ENCODE results near the gene LUZP2. TPM values are rescaled to one million over a fixed set of nuclear protein-coding genes. Genes with fewer than 3 reads are reported as not detected.

LUZP2 gene
- polyA plus RNA-seq, 1 of the 3 experiments (the other 2 are of a cell fraction), result 0.03 TPM

- Histone ChIP-seq H3K9me2 (no peaks in the 10 kb centered on the region), H3K79me2 (ENCODE audit: insufficient read depth) (no peaks in the 10 kb centered on the region), H3F3A (replicated peaks; ENCODE audit: insufficient read depth) (peaks cover 27% of the 10 kb centered on the region), H3K9ac (no peak overlapping the region), H3K4me3 (ENCODE audit: low read depth in 2 of 2, low read length in 1 of 2) (no peak overlapping the region), H3K27me3 (ENCODE audit: insufficient read depth) (no peaks in the 10 kb centered on the region), H3K36me3 (replicated peaks in 1 of 2; ENCODE audit: control insufficient read depth in 1 of 2, insufficient read depth in 2 of 2, low read length in 1 of 2) (no peaks in the 10 kb centered on the region), H3K9me3 (no peaks in the 10 kb centered on the region), H4K20me1 (ENCODE audit: insufficient read depth) (no peaks in the 10 kb centered on the region), H3K4me2 (peak overlapping the region; percentile 32; the same call in 1 of the 2 replicates), H3K4me1 (ENCODE audit: control insufficient read depth in 1 of 2, insufficient read depth in 2 of 2, low read depth in 1 of 2, low read length in 1 of 2) (peaks cover 0 to 33% of the 10 kb centered on the region in 2 experiments; a peak in 3 of 4 replicates), H3K27ac (ENCODE audit: low read depth in 2 of 2, low read length in 1 of 2) (peak overlapping the region in 1 of 2 experiments; percentile 68; a peak in 3 of 4 replicates), H2AFZ (ENCODE audit: low read depth) (peak overlapping the region; percentile 41; the same call in 1 of the 2 replicates)
- CTCF ChIA-PET, result no interaction called here
- no peak for DNase-seq
- WGBS (ENCODE audit: low lambda C conversion rate), result 14% methylated on average over 3 of the region's 3 CpGs
- POLR2A ChIA-PET, result no interaction called here
- TF ChIP-seq, protein P1, sequence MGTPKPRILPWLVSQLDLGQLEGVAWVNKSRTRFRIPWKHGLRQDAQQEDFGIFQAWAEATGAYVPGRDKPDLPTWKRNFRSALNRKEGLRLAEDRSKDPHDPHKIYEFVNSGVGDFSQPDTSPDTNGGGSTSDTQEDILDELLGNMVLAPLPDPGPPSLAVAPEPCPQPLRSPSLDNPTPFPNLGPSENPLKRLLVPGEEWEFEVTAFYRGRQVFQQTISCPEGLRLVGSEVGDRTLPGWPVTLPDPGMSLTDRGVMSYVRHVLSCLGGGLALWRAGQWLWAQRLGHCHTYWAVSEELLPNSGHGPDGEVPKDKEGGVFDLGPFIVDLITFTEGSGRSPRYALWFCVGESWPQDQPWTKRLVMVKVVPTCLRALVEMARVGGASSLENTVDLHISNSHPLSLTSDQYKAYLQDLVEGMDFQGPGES (IDR thresholded peaks at IDR 0.05; ENCODE audit: low read depth, low read length), result no peak
- no peak for TF ChIP-seq FOXJ3 (CRISPR knock-in tag; IDR thresholded peaks at IDR 0.05)
- TF ChIP-seq MEF2A (IDR thresholded peaks at IDR 0.05; ENCODE audit: borderline replicate concordance, low read depth), result no peak
- TF ChIP-seq, protein P2, sequence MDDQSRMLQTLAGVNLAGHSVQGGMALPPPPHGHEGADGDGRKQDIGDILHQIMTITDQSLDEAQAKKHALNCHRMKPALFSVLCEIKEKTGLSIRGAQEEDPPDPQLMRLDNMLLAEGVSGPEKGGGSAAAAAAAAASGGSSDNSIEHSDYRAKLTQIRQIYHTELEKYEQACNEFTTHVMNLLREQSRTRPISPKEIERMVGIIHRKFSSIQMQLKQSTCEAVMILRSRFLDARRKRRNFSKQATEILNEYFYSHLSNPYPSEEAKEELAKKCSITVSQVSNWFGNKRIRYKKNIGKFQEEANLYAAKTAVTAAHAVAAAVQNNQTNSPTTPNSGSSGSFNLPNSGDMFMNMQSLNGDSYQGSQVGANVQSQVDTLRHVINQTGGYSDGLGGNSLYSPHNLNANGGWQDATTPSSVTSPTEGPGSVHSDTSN (IDR thresholded peaks at IDR 0.05), result peak; percentile 87
- 0 out of 2 replicates have a peak, but pooled peaks have one; percentile 19 for TF ChIP-seq TEAD4 (IDR thresholded peaks at IDR 0.05; ENCODE audit: borderline replicate concordance, insufficient read depth)
- TF ChIP-seq GABPA (IDR thresholded peaks at IDR 0.05; ENCODE audit: low read depth), result no peak
- no peak; the same call in 1 of the 2 replicates for TF ChIP-seq FOXM1 (IDR thresholded peaks at IDR 0.05; ENCODE audit: low read depth)
- peak; percentile 71 for TF ChIP-seq TCF12 (IDR thresholded peaks at IDR 0.05)
- TF ChIP-seq TAF1 (IDR thresholded peaks at IDR 0.05; ENCODE audit: borderline replicate concordance, low read depth, low read length), result no peak
- no peak for TF ChIP-seq SMC3 (IDR thresholded peaks at IDR 0.05; ENCODE audit: low read depth, low read length)
- TF ChIP-seq, protein P3, sequence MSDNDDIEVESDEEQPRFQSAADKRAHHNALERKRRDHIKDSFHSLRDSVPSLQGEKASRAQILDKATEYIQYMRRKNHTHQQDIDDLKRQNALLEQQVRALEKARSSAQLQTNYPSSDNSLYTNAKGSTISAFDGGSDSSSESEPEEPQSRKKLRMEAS (IDR thresholded peaks at IDR 0.05; ENCODE audit: low read depth), result 0 out of 2 replicates have a peak, but pooled peaks have one; percentile 24
- TF ChIP-seq NRF1 (IDR thresholded peaks at IDR 0.05; ENCODE audit: low read depth, low read length), result no peak
- no peak for TF ChIP-seq ZBTB33 (IDR thresholded peaks at IDR 0.05; ENCODE audit: borderline replicate concordance, low read depth)
- TF ChIP-seq RFX5 (IDR thresholded peaks at IDR 0.05; ENCODE audit: low read length), result no peak
- TF ChIP-seq NFIC (IDR thresholded peaks at IDR 0.05; ENCODE audit: borderline replicate concordance), result peak; percentile 19; the same call in 1 of the 2 replicates
- no peak for TF ChIP-seq SIN3A (IDR thresholded peaks at IDR 0.05; ENCODE audit: borderline replicate concordance, low read depth, low read length)
- peak; percentile 86 for TF ChIP-seq JUND (IDR thresholded peaks at IDR 0.05)
- TF ChIP-seq ELF1 (IDR thresholded peaks at IDR 0.05), result no peak
- peak; percentile 61 for TF ChIP-seq RXRA (IDR thresholded peaks at IDR 0.05; ENCODE audit: borderline replicate concordance, low read depth)
- TF ChIP-seq CHD2 (IDR thresholded peaks at IDR 0.05; ENCODE audit: low read length, partially characterized antibody), result no peak
- no peak for TF ChIP-seq POLR2AphosphoS5 (IDR thresholded peaks at IDR 0.05; ENCODE audit: low read depth, low read length)
- TF ChIP-seq, protein P4, sequence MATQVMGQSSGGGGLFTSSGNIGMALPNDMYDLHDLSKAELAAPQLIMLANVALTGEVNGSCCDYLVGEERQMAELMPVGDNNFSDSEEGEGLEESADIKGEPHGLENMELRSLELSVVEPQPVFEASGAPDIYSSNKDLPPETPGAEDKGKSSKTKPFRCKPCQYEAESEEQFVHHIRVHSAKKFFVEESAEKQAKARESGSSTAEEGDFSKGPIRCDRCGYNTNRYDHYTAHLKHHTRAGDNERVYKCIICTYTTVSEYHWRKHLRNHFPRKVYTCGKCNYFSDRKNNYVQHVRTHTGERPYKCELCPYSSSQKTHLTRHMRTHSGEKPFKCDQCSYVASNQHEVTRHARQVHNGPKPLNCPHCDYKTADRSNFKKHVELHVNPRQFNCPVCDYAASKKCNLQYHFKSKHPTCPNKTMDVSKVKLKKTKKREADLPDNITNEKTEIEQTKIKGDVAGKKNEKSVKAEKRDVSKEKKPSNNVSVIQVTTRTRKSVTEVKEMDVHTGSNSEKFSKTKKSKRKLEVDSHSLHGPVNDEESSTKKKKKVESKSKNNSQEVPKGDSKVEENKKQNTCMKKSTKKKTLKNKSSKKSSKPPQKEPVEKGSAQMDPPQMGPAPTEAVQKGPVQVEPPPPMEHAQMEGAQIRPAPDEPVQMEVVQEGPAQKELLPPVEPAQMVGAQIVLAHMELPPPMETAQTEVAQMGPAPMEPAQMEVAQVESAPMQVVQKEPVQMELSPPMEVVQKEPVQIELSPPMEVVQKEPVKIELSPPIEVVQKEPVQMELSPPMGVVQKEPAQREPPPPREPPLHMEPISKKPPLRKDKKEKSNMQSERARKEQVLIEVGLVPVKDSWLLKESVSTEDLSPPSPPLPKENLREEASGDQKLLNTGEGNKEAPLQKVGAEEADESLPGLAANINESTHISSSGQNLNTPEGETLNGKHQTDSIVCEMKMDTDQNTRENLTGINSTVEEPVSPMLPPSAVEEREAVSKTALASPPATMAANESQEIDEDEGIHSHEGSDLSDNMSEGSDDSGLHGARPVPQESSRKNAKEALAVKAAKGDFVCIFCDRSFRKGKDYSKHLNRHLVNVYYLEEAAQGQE (IDR thresholded peaks at IDR 0.05; ENCODE audit: low read depth, low read length), result no peak
- no peak for TF ChIP-seq GATA2 (CRISPR knock-in tag; IDR thresholded peaks at IDR 0.05)
- TF ChIP-seq, protein P5, sequence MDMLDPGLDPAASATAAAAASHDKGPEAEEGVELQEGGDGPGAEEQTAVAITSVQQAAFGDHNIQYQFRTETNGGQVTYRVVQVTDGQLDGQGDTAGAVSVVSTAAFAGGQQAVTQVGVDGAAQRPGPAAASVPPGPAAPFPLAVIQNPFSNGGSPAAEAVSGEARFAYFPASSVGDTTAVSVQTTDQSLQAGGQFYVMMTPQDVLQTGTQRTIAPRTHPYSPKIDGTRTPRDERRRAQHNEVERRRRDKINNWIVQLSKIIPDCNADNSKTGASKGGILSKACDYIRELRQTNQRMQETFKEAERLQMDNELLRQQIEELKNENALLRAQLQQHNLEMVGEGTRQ (IDR thresholded peaks at IDR 0.05; ENCODE audit: borderline replicate concordance, low read depth, low read length), result no peak
- TF ChIP-seq RCOR1 (IDR thresholded peaks at IDR 0.05; ENCODE audit: low read length), result no peak
Measured at GRCh38 chr11:24588081-24588480, 91.2 kb downstream of the LUZP2 start.

Data from SK-N-SH (cell line).